GM10248 (cell line): ENCODE results near the gene ONECUT3.

Experiments used
- CTCF ChIA-PET: fragments of 300-600 bp; sonication (Branson Sonifier 250); formaldehyde crosslinking; extraction: SDS; loops from one replicate; lab custom pipeline; 2021; ENCODE audit warnings: antibody characterized with exemption; lab: Yijun Ruan, JAX
- POLR2A ChIA-PET: fragments of 350-650 bp; sonication (Branson Sonifier 250); formaldehyde crosslinking; extraction: SDS; loops from one replicate; lab custom pipeline; 2020; ENCODE audit warnings: antibody characterized with exemption; lab: Yijun Ruan, JAX
- DNase-seq: peaks from one replicate; pipeline ENCODE4 v3.0.0; 2012; ENCODE audit errors: extremely low spot score
- CTCF ChIP-seq: IDR thresholded peaks from 2 replicates; pipeline ENCODE4 v1.5.1; 2012; ENCODE audit warnings: mild to moderate bottlenecking, low read depth; ENCODE audit errors: extremely low read depth, missing control alignments, control extremely low read depth

ONECUT3 gene

GRCh38 chr19:1804858-1805257 is 51.6 kb downstream of the ONECUT3 start:
- TF ChIP-seq CTCF: no peak
- ChIA-PET CTCF (no interaction called here), POLR2A (no interaction called here)
- no peak for DNase-seq

- CTCF ChIA-PET: interaction anchor here (0.8 to 1.6 kb wide), 2 partner anchors 10 to 21 kb away, joined by 3 read pairs; no protein-coding TSS in a partner anchor
- no peak for TF ChIP-seq CTCF
- POLR2A ChIA-PET: no interaction called here
- no peak for DNase-seq
Observed at GRCh38 chr19:1805401-1806183, 52.3 kb downstream of the ONECUT3 start.

GRCh38 chr19:1806184-1807029 is 53.1 kb downstream of the ONECUT3 start:
- POLR2A ChIA-PET: no interaction called here
- CTCF ChIA-PET: interaction anchor here (0.8 to 1.6 kb wide), 2 partner anchors 11 to 20 kb away, joined by 3 read pairs; no protein-coding TSS in a partner anchor
- no peak for TF ChIP-seq CTCF
- no peak for DNase-seq

- no peak for DNase-seq
- POLR2A ChIA-PET: no interaction called here
- CTCF ChIA-PET: interaction anchor here (0.9 to 1.6 kb wide), 3 partner anchors 14 to 30 kb away, joined by 3 to 4 read pairs (median 3); no protein-coding TSS in a partner anchor
- TF ChIP-seq CTCF: no peak
Observed at GRCh38 chr19:1807030-1807694, 53.9 kb downstream of the ONECUT3 start.

GRCh38 chr19:1807695-1808394 is 54.5 kb downstream of the ONECUT3 start:
- CTCF ChIA-PET: interaction anchor here (0.9 to 1.0 kb wide), 3 partner anchors 14 to 30 kb away, joined by 3 to 4 read pairs (median 3); no protein-coding TSS in a partner anchor
- no peak for TF ChIP-seq CTCF
- POLR2A ChIA-PET: no interaction called here
- DNase-seq: no peak
